Hepatic stellate cell (primary cell): ENCODE measurements around the gene AGTR2.
"Not testable (repeated sequence)": the region's sequence is repeated elsewhere in the genome, so short reads cannot be mapped to it uniquely, and the experiment has no call there.

Experiments
- DNase-seq: peaks from one replicate; pipeline ENCODE4 v3.0.0; 2011; ENCODE audit warnings: low spot score

The AGTR2 gene

GRCh38 chrX:116170511-116170910 is at the start of gene AGTR2:
Gene AGTR2 (plus strand): TSS chrX:116170744. CDS start chrX:116172281, 1,537 bp downstream.
- DNase-seq = no peak

- DNase-seq = no peak
Measured at GRCh38 chrX:116135277-116135676, 35.3 kb upstream of the AGTR2 start.

DNA sequence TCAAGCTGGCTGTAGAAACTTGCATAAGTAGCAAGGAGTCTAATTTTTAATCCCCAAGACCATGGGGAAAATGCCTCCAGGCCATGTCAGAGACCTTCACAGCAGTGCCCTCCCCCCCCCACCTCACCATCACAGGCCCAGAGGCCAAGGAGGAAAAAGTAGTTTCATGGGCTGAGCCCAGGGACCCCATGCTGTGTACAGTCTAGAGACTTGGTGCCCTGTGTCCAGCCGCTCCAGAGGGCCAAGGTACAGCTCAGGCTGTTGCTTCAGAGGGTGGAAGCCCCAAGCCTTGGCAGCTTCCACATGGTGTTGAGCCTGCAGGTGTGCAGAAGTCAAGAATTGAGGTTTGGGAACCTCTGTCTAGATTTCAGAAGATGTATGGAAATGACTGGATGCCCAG is 29.3 kb upstream of the AGTR2 start:
- not testable (repeated sequence) for DNase-seq

DNA sequence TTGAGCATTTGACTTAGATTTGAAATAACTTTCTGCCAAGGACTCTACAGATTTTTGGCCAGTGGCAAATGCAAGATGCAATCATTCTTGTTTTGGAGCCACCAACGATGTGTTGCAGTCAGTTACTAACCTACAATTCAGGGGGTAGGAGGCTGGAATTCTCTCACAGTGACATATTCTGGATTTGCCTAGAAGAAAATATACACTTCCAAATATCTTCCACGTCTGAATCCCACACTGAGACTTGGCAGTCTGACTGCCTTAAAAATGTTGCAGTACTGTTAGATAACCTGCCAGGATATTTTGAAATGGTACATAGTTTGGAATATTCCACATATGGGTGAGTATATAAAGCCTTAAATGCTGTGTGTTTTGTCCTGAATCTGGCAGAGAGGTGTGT is 27.6 kb upstream of the AGTR2 start:
- no peak for DNase-seq

DNA sequence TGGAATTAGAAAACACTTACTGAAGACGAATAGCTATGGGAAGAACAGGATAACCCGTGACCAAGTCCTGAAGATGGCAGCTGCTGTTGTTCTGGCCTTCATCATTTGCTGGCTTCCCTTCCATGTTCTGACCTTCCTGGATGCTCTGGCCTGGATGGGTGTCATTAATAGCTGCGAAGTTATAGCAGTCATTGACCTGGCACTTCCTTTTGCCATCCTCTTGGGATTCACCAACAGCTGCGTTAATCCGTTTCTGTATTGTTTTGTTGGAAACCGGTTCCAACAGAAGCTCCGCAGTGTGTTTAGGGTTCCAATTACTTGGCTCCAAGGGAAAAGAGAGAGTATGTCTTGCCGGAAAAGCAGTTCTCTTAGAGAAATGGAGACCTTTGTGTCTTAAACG is 2.4 kb downstream of the AGTR2 start:
- no peak for DNase-seq

DNA sequence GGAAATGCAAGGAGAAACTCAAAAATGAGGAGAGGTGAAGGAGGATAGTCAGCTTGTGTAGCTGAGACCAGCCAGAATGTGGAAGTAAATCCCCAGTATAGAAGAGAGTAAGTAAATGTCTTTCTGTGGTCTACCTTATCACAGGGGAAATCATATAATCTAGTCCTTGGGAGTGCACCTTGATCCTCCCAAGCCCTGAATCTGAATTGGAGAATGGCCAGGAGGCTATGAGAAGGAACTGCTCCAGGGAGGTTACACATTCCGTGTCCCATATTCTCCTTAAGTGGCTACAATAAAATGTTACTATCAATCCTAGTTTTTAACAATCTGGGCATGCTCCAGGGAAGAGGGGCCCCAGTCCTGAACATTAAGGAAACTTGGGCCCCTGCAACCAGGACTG is 10.8 kb downstream of the AGTR2 start:
- no peak for DNase-seq

- no peak for DNase-seq
Measured at GRCh38 chrX:116185163-116185562, 14.6 kb downstream of the AGTR2 start.

GRCh38 chrX:116194649-116195048 is 24.1 kb downstream of the AGTR2 start:
- DNase-seq = no peak

- no peak for DNase-seq
Measured at GRCh38 chrX:116198235-116198634, 27.7 kb downstream of the AGTR2 start.

GRCh38 chrX:116198810-116199209 is 28.3 kb downstream of the AGTR2 start:
- DNase-seq = no peak

DNA sequence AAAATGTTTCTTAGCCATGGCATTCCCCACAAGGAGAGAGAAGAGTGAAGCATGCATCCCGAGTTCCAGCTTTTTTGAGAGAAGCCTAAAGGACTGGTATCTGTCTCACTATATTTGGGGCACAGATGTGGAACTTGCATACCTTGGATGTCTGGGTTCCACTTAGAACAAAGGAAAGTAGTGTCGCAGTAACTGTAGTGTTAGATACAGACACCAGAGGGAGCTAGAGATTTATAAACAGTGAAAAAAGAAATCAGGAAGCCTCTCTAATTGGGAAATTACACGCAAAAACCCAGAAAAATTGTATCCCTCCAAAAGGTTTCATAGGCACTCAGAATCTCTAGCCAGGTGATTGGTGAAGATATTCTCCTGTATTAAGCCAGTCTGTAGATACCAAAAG is 34.4 kb downstream of the AGTR2 start:
- DNase-seq = no peak

DNA sequence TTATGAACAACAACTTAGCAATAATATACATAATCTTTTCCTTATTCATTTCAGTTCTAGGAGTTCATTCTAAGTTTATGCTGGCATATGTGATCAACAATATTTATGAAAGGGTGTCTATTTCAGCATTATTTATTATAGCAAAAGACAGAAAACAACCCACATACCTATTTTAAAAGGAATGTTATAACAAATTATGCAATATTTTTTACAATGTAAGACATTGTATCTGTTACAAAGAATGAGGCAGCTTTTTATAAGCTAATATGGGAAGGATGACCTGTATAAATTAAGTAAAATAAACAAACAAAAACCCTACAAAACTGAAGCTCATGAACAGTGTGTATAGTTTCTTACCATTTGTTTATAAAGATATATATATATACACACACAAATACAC is 42.7 kb downstream of the AGTR2 start:
- DNase-seq = no peak

DNA sequence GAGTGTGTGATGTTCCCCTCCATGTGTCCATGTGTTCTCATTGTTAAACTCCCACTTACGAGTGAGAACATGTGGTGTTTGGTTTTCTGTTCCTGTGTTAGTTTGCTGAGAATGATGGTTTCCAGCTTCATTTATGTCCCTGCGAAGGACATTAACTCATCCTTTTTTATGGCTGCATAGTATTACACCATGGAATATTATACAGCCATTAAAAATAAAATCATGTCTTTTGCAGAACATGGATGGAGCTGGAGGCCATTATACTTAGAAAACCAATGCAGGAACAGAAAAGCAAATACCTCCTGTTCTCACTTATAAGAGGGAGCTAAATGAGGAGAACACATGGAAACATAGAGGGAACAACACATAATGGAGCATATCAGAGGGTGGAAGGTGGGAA is 46.5 kb downstream of the AGTR2 start:
- DNase-seq = not testable (repeated sequence)
